ENCODE results near the gene KCTD17. TPM values are rescaled to one million over a fixed set of nuclear protein-coding genes. Genes with fewer than 3 reads are reported as not detected.

The KCTD17 gene
- total and polyA plus RNA-seq, 7 experiments from 2014 or later = 10.3 to 44.5 (median 23.6) TPM

DNA sequence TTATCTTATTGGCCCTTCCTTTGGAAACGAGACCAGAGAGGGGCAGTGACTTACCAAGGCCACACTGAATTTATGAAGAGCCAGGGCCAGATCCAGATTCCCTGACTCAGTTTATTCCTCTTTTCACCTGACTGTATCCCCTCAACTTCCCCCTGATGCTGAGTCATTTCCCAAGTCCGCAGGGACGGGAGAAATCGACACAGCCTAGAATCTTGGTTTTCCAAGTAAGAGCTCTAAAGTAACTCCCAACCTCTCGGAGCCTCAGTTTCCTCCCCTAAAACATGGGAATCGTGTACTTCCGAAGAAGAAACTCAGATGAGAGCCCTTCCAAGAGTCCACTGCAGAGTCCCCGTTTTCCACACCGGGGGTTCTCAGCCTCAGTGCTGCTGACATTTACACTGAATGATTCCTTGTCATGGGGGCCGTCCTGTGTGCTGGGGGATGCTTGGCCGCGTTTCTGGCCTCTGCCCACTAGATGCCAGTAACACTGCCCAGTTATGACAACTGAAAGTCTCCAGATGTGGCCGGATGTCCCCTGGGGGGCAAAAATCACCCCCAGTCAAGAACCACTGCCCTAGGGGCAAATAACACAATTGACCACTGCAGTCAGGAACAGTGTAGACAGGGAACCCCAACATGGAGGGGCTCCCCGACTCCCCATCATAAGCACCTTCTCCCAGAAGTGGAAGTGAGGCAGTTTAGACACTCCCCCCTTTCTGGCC is 20.8 kb upstream of the KCTD17 start:
- no peaks in the 10 kb centered on the region for H3K9me3 ChIP-seq (ENCODE audit: control insufficient read depth in 2 of 3, low read length in 3 of 3)
- H3K4me1 ChIP-seq (ENCODE audit: control insufficient read depth in 2 of 2, insufficient read depth in 2 of 2, low read length in 2 of 2) = no peaks in the 10 kb centered on the region
- Mint-ChIP-seq H3K36me3 (no peaks in the 10 kb centered on the region), H3K9me3 (no peaks in the 10 kb centered on the region), H3K4me1 (no peaks in the 10 kb centered on the region), H3K27ac (no peak overlapping the region), H3K27me3 (peaks cover 0 to 12% (median 9%) of the 10 kb centered on the region in 5 donors), H3K4me3 (no peak overlapping the region)
- CTCF ChIA-PET = no interaction called here
- H3K36me3 ChIP-seq (ENCODE audit: control insufficient read depth in 2 of 3, insufficient read depth in 3 of 3, low read length in 3 of 3) = no peaks in the 10 kb centered on the region
- no peaks in the 10 kb centered on the region for H3K27me3 ChIP-seq (ENCODE audit: control insufficient read depth in 2 of 2, insufficient read depth in 2 of 2, low read length in 2 of 2)
- POLR2A ChIA-PET = interaction anchor here (0.7 kb wide), 1 partner anchor 170 kb away, joined by 3 read pairs; no protein-coding TSS in a partner anchor
- intact Hi-C loops (cut with micrococcal nuclease) = no loop called here
- no peak overlapping the region for H3K27ac ChIP-seq (ENCODE audit: low read depth, low read length)
- no peak overlapping the region for H3K4me3 ChIP-seq (ENCODE audit: low read length)
- DNase-seq (no peak), ATAC-seq (no peak)

DNA sequence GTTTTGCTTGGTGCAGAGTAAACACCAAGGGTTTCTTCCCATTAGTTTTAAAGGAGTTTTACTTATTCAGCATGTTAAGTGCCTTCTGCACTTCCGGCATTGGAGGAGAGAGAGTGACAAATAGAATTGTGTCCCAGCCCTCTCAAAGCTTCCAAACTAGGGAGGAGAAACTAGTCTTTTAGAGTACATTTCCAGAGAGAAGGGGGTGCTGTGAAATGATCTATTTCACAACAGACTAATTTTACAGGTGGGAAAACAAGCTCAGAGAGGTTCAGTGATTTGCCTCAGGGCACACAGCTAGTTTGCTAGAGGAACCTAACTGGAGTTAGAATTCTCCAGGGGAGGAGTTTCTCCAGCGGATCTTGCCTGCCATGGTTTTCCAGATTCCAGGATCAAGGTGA is 19.4 kb upstream of the KCTD17 start:
- Histone ChIP-seq H3K4me1 (ENCODE audit: control insufficient read depth in 2 of 2, insufficient read depth in 2 of 2, low read length in 2 of 2) (no peaks in the 10 kb centered on the region), H3K27ac (ENCODE audit: low read depth, low read length) (no peak overlapping the region), H3K4me3 (ENCODE audit: low read length) (no peak overlapping the region), H3K9me3 (ENCODE audit: control insufficient read depth in 2 of 3, low read length in 3 of 3) (no peaks in the 10 kb centered on the region), H3K27me3 (ENCODE audit: control insufficient read depth in 2 of 2, insufficient read depth in 2 of 2, low read length in 2 of 2) (no peaks in the 10 kb centered on the region), H3K36me3 (ENCODE audit: control insufficient read depth in 2 of 3, insufficient read depth in 3 of 3, low read length in 3 of 3) (no peaks in the 10 kb centered on the region)
- no peak for DNase-seq
- Mint-ChIP-seq H3K36me3 (no peaks in the 10 kb centered on the region), H3K4me3 (no peak overlapping the region), H3K4me1 (no peaks in the 10 kb centered on the region), H3K27ac (no peak overlapping the region), H3K9me3 (no peaks in the 10 kb centered on the region), H3K27me3 (peaks cover 2 to 15% (median 12%) of the 10 kb centered on the region in 5 donors)
- intact Hi-C loops (cut with micrococcal nuclease) = no loop called here
- no peak for ATAC-seq
- POLR2A ChIA-PET = no interaction called here
- CTCF ChIA-PET = no interaction called here

DNA sequence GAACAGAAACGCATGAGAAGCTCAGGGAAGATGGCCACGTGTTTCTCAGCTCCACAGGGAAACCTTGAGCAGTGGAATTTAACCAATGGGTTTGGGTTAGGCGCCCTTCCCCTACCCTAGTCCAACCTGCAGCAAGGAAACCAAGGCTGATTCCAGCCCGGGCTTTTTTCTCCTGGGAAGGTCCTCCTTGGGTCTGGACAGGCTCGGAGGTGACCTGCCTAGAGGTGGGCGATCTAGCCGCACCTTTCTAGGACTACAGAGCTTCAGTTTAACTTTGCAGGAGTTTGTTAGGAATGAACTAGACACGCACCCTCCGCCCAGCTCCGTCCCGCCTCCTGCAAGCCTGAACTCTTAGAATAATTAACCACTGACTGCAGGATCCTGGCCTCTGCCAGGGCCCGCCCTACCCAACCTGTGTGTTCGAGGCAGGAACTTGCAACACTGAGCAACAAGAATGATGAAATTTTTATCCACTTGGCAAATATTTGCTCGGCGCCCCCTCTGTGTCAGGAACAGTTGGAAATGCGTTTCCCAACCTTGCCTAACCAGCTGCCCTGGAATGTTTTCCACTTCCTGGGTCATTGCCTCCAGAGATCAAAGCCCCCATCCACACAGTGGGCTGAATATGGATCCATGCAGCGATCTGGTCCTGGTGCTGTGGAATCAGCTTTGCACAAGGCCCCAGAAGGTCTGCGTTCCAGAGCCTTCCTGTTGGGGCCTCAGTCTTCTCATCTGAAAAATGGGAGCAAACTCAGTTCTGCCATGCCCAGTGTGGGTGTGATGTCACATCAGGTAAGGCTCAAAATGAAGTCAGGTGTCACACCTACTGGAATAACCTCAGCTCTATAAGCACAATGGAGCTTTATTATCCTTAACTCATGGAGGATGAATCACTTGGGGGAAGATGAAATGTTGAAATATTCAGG is 18.7 kb upstream of the KCTD17 start:
- CTCF ChIA-PET = interaction anchor here (0.8 kb wide), 1 partner anchor 10 kb away, joined by 3 read pairs; no protein-coding TSS in a partner anchor
- H3K27ac ChIP-seq (ENCODE audit: low read depth, low read length) = no peak overlapping the region

DNA sequence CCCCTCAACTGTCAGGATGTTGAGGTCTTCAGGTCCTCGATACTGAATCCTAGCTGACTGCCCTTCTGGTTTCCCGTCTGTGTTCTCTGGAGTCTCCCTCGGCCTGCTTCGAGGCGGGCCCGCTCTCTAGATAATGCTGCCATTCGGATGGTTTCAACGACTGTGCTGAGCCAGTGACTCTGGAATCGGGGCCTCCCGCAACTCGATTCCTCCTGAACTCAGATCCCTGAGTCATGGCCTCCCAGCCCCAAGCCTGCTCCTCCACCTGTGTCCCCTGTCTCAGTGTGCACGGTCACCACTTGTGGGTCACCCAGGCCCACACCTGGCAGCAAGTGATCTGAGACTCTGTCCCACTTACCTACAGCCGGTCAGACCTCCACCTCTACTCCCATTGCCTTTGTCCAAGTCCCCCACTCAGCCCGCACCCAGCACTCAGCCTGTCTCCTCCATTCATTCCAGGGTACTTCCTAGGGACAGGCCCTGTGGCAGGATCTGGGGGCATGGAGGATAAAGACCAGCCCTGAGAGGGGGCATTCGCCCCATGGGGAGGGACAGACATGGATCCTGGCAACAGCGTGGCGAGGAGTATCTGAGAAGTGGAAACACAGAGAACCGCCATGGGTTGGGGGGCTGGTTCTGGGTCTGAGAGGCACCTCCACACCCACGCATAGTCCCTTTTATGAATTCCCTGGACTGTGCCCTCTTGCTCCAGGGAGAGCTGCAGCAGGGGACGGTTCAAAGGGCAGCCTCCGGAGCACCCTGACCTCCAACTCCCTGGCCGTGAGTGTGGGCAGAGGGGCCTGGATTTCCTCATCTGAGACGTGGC is 17.7 kb upstream of the KCTD17 start:
- Histone ChIP-seq H3K27me3 (ENCODE audit: control insufficient read depth in 2 of 2, insufficient read depth in 2 of 2, low read length in 2 of 2) (no peaks in the 10 kb centered on the region), H3K36me3 (ENCODE audit: control insufficient read depth in 2 of 3, insufficient read depth in 3 of 3, low read length in 3 of 3) (no peaks in the 10 kb centered on the region), H3K9me3 (ENCODE audit: control insufficient read depth in 2 of 3, low read length in 3 of 3) (no peaks in the 10 kb centered on the region), H3K4me3 (ENCODE audit: low read length) (no peak overlapping the region), H3K27ac (ENCODE audit: low read depth, low read length) (no peak overlapping the region), H3K4me1 (ENCODE audit: control insufficient read depth in 2 of 2, insufficient read depth in 2 of 2, low read length in 2 of 2) (no peaks in the 10 kb centered on the region)
- ChIA-PET POLR2A (no interaction called here), CTCF (no interaction called here)
- ATAC-seq (no peak), DNase-seq (no peak)
- Mint-ChIP-seq H3K4me3 (no peak overlapping the region), H3K9me3 (no peaks in the 10 kb centered on the region), H3K27ac (no peak overlapping the region), H3K36me3 (no peaks in the 10 kb centered on the region), H3K27me3 (peaks cover 7 to 19% (median 14%) of the 10 kb centered on the region in 5 donors), H3K4me1 (peaks cover 0 to 1% (median 0%) of the 10 kb centered on the region in 7 donors)
- intact Hi-C loops (cut with micrococcal nuclease) = no loop called here

More for the DNA sequence above, 18.7 kb upstream of the KCTD17 start:
- Mint-ChIP-seq H3K4me1 (peaks cover 0 to 1% (median 0%) of the 10 kb centered on the region in 7 donors), H3K4me3 (no peak overlapping the region), H3K27ac (no peak overlapping the region), H3K9me3 (no peaks in the 10 kb centered on the region), H3K27me3 (peaks cover 7 to 19% (median 14%) of the 10 kb centered on the region in 5 donors), H3K36me3 (no peaks in the 10 kb centered on the region)
- H3K4me1 ChIP-seq (ENCODE audit: control insufficient read depth in 2 of 2, insufficient read depth in 2 of 2, low read length in 2 of 2) = no peaks in the 10 kb centered on the region
- no peak for DNase-seq
- H3K27me3 ChIP-seq (ENCODE audit: control insufficient read depth in 2 of 2, insufficient read depth in 2 of 2, low read length in 2 of 2) = no peaks in the 10 kb centered on the region
- POLR2A ChIA-PET = no interaction called here
- H3K9me3 ChIP-seq (ENCODE audit: control insufficient read depth in 2 of 3, low read length in 3 of 3) = no peaks in the 10 kb centered on the region
- no peak for ATAC-seq
- H3K36me3 ChIP-seq (ENCODE audit: control insufficient read depth in 2 of 3, insufficient read depth in 3 of 3, low read length in 3 of 3) = no peaks in the 10 kb centered on the region
- H3K4me3 ChIP-seq (ENCODE audit: low read length) = no peak overlapping the region
- intact Hi-C loops (cut with micrococcal nuclease) = no loop called here

DNA sequence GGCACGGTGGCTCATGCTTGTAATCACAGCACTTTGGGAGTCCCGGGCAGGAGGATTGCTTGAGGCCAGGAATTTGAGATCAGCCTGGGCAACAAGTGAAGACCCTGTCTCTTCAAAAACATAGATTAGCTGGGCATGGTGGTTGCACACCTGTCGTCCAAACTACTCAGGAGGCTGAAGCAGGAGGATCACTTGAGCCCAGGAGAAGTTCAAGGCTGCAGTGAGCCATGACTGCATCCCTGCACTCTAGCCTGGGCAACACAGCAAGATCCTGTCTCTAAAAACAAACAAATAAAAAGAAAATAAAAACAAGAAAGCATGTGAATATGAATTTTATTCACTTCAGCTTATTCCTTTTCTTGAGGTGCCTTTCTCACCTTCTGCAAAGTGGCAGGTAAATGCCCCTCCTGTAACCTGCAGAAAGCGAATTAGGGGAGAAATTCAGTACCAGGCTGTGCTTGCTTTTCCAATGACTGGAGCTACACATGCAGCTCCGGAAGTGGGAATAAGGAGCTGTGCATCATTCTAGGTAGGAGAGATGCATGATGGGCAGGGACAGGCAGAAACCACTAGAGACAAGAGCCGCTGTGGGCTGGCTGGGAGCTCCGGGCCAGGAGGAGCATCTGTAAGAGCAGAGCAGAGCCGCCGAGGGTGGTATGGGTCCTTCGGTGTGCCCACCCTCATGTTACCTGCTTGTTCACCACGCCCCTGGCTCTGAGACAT is 14.7 kb upstream of the KCTD17 start:
- no peak overlapping the region for H3K4me3 ChIP-seq (ENCODE audit: low read length)
- H3K4me1 ChIP-seq (ENCODE audit: control insufficient read depth in 2 of 2, insufficient read depth in 2 of 2, low read length in 2 of 2) = no peaks in the 10 kb centered on the region
- DNase-seq (no peak), ATAC-seq (no peak)
- H3K27ac Mint-ChIP-seq = no peak overlapping the region
- peaks cover 7 to 24% (median 17%) of the 10 kb centered on the region in 5 donors for H3K27me3 Mint-ChIP-seq
- intact Hi-C loops (cut with micrococcal nuclease) = no loop called here
- H3K36me3 ChIP-seq (ENCODE audit: control insufficient read depth in 2 of 3, insufficient read depth in 3 of 3, low read length in 3 of 3) = no peaks in the 10 kb centered on the region
- H3K9me3 Mint-ChIP-seq = no peaks in the 10 kb centered on the region
- no peak overlapping the region for H3K27ac ChIP-seq (ENCODE audit: low read depth, low read length)
- CTCF ChIA-PET = no interaction called here
- H3K36me3 Mint-ChIP-seq = no peaks in the 10 kb centered on the region
- H3K4me1 Mint-ChIP-seq = peaks cover 0 to 10% (median 0%) of the 10 kb centered on the region in 7 donors
- POLR2A ChIA-PET = no interaction called here
- H3K9me3 ChIP-seq (ENCODE audit: control insufficient read depth in 2 of 3, low read length in 3 of 3) = no peaks in the 10 kb centered on the region
- H3K4me3 Mint-ChIP-seq = no peak overlapping the region
- H3K27me3 ChIP-seq (ENCODE audit: control insufficient read depth in 2 of 2, insufficient read depth in 2 of 2, low read length in 2 of 2) = no peaks in the 10 kb centered on the region

DNA sequence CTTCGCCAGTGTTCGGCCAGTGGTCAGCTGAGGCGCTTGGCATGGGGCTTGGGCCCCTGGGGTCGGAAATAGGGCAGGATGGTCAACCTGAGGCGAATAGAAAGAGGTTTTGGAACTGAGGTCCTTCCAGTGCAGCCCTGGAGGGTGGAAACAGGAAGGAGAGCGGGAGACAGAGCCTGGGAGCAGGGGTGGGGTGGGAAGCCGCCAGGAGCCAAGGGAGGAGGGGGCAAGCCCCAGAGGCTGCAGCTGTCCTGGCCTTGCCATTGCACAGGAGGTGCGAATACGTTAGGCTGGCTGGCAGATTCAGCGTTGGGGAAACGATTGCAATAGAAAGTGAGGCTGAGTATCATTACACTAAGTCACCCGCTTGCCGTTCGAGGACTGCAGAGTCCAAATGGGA is 13.9 kb upstream of the KCTD17 start:
- Mint-ChIP-seq H3K4me1 (peaks cover 0 to 10% (median 0%) of the 10 kb centered on the region in 7 donors), H3K27ac (no peak overlapping the region), H3K36me3 (no peaks in the 10 kb centered on the region), H3K4me3 (no peak overlapping the region), H3K27me3 (peaks cover 7 to 24% (median 17%) of the 10 kb centered on the region in 5 donors), H3K9me3 (no peaks in the 10 kb centered on the region)
- intact Hi-C loops (cut with micrococcal nuclease) = no loop called here
- no peak for ATAC-seq
- ChIA-PET CTCF (no interaction called here), POLR2A (no interaction called here)
- no peaks in the 10 kb centered on the region for H3K27me3 ChIP-seq (ENCODE audit: control insufficient read depth in 2 of 2, insufficient read depth in 2 of 2, low read length in 2 of 2)
- H3K27ac ChIP-seq (ENCODE audit: low read depth, low read length) = no peak overlapping the region
- H3K36me3 ChIP-seq (ENCODE audit: control insufficient read depth in 2 of 3, insufficient read depth in 3 of 3, low read length in 3 of 3) = no peaks in the 10 kb centered on the region
- no peaks in the 10 kb centered on the region for H3K9me3 ChIP-seq (ENCODE audit: control insufficient read depth in 2 of 3, low read length in 3 of 3)
- H3K4me3 ChIP-seq (ENCODE audit: low read length) = no peak overlapping the region
- DNase-seq = no peak
- no peaks in the 10 kb centered on the region for H3K4me1 ChIP-seq (ENCODE audit: control insufficient read depth in 2 of 2, insufficient read depth in 2 of 2, low read length in 2 of 2)

Measured in naive thymus-derived CD4-positive, alpha-beta T cell (primary cell).